A549 (cell line): ENCODE results near the gene TET2. TPM values are rescaled to one million over a fixed set of nuclear protein-coding genes. Genes with fewer than 3 reads are reported as not detected.

Source experiments
- ATAC-seq, 2 experiments: fragments of 200-7000 bp in 1 of 2; fragments of >200 bp in 1 of 2; cut with Nextera tagmentation in 1 of 2; cut with Tn5 transposase in 1 of 2; 3 replicates each; pipeline versions ENCODE4 v1.8.0 to v1.9.1; 2018 to 2020; ENCODE audit warnings: mild to moderate bottlenecking in 1 of 2, moderate library complexity in 1 of 2
- CTCF ChIA-PET: fragments of 300-600 bp; sonication (Branson Sonifier 250); formaldehyde crosslinking; extraction: SDS; loops from one replicate; lab custom pipeline; 2021; ENCODE audit warnings: antibody characterized with exemption, inconsistent platforms; lab: Yijun Ruan, JAX
- POLR2A ChIA-PET: fragments of 350-600 bp; formaldehyde crosslinking; extraction: SDS; loops from one replicate; lab custom pipeline; 2021; ENCODE audit warnings: antibody characterized with exemption, inconsistent platforms; lab: Yijun Ruan, JAX
- DNase-seq, 2 experiments: peaks; one replicate each; pipeline versions ENCODE4 v3.0.0 to v3.0.0-alpha.2; 2011 to 2016; ENCODE audit warnings: low read depth in 1 of 2, low spot score in 1 of 2
- FAIRE-seq: peaks from 2 replicates; lab custom pipeline; 2011; peaks lifted over from hg19 to GRCh38; lab: Jason Lieb, UNC
- H3K27ac ChIP-seq, 2 experiments: fragments of >200 bp; sonication (Bioruptor Twin); formaldehyde crosslinking; 3 replicates each; pipeline ENCODE4 v1.5.1; 2016 to 2017
- H3K4me1 ChIP-seq: fragments of >200 bp; sonication (Bioruptor Twin); formaldehyde crosslinking; 3 replicates; pipeline ENCODE4 v1.6.1; 2016
- H3K4me2 ChIP-seq: fragments of >200 bp; sonication (Bioruptor Twin); formaldehyde crosslinking; 3 replicates; pipeline ENCODE4 v1.6.1; 2016
- H3K4me3 ChIP-seq: fragments of >200 bp; sonication (Bioruptor Twin); formaldehyde crosslinking; 3 replicates; pipeline ENCODE4 v1.5.1; 2016
- H3K9me3 ChIP-seq: fragments of >200 bp; sonication (Bioruptor Twin); formaldehyde crosslinking; 3 replicates; pipeline ENCODE4 v1.6.1; 2016
- CBX2 ChIP-seq: fragments of 200-600 bp; sonication (generic); IDR thresholded peaks from 2 replicates; pipeline ENCODE4 v1.6.1; 2016; ENCODE audit warnings: low read depth, mild to moderate bottlenecking, borderline replicate concordance
- CHD2 ChIP-seq: fragments of 150-350 bp; IDR thresholded peaks from 2 replicates; pipeline ENCODE4 v1.6.1; 2014; ENCODE audit warnings: low read length; ENCODE audit not compliant: partially characterized antibody
- EHF ChIP-seq: fragments of 250-450 bp; sonication (Bioruptor Pico); IDR thresholded peaks from 2 replicates; pipeline ENCODE4 v1.5.0; 2020; ENCODE audit warnings: mild to moderate bottlenecking
- ELK1 ChIP-seq: fragments of 150-350 bp; IDR thresholded peaks from 2 replicates; pipeline ENCODE4 v1.6.1; 2014; ENCODE audit warnings: low read depth, mild to moderate bottlenecking, low read length
- HOXB5 ChIP-seq: fragments of 250-450 bp; sonication (Bioruptor Pico); IDR thresholded peaks from 2 replicates; pipeline ENCODE4 v1.5.0; 2020; ENCODE audit warnings: mild to moderate bottlenecking, moderate library complexity
- JUNB ChIP-seq: fragments of >200 bp; sonication (Bioruptor Twin); formaldehyde crosslinking; IDR thresholded peaks from 2 replicates; pipeline ENCODE4 v1.6.1; 2016
- KDM1A ChIP-seq: fragments of 200-600 bp; sonication (generic); IDR thresholded peaks from 2 replicates; pipeline ENCODE4 v1.6.1; 2016; ENCODE audit warnings: low read depth, mild to moderate bottlenecking
- PHF8 ChIP-seq: fragments of 200-600 bp; sonication (generic); IDR thresholded peaks from 2 replicates; pipeline ENCODE4 v1.6.1; 2016; ENCODE audit warnings: low read depth, mild to moderate bottlenecking, antibody characterized with exemption, moderate library complexity, borderline replicate concordance
- POLR2A ChIP-seq: IDR thresholded peaks from 2 replicates; pipeline ENCODE4 v1.6.1; 2012; ENCODE audit warnings: mild to moderate bottlenecking, low read length
- RAD21 ChIP-seq, 2 experiments: fragments of >200 bp in 1 of 2; sonication (Bioruptor Twin) in 1 of 2; formaldehyde crosslinking in 1 of 2; IDR thresholded peaks in 1 of 2; conservative IDR thresholded peaks in 1 of 2; 2 replicates in 1 of 2; 3 replicates in 1 of 2; pipeline ENCODE4 v1.6.1; 2012 to 2018; ENCODE audit warnings: inconsistent platforms in 1 of 2
- RARB ChIP-seq: fragments of 250-450 bp; sonication (Bioruptor Pico); IDR thresholded peaks from 2 replicates; pipeline ENCODE4 v1.8.0; 2021; ENCODE audit warnings: mild to moderate bottlenecking, moderate library complexity
- RCOR1 ChIP-seq: fragments of 150-350 bp; IDR thresholded peaks from 2 replicates; pipeline ENCODE4 v1.6.1; 2014; ENCODE audit warnings: antibody characterized with exemption, low read length, low read depth
- RNF2 ChIP-seq: fragments of 200-600 bp; sonication (generic); IDR thresholded peaks from 2 replicates; pipeline ENCODE4 v1.6.1; 2016; ENCODE audit warnings: low read depth, mild to moderate bottlenecking, antibody characterized with exemption, moderate library complexity, borderline replicate concordance
- SMC3 ChIP-seq: fragments of >200 bp; sonication (Bioruptor Twin); formaldehyde crosslinking; IDR thresholded peaks from 3 replicates; pipeline ENCODE4 v1.6.1; 2018; ENCODE audit warnings: inconsistent platforms
- SREBF2 ChIP-seq: fragments of 450-650 bp; IDR thresholded peaks from 2 replicates; pipeline ENCODE4 v1.6.1; 2014; ENCODE audit warnings: mild to moderate bottlenecking, moderate library complexity
- ZC3H11A ChIP-seq: fragments of 450-650 bp; IDR thresholded peaks from 2 replicates; pipeline ENCODE4 v1.6.1; 2014; ENCODE audit warnings: antibody characterized with exemption, mild to moderate bottlenecking
- WGBS: methylation state at CpG from one replicate; pipeline ENCODE4 v1.1.6; 2017; ENCODE audit errors: missing lambda C conversion rate; 5-methylcytosine and 5-hydroxymethylcytosine counted together
- polyA plus RNA-seq, 4 experiments: library from polyadenylated mRNA; depleted of rRNA in 3 of 4; stranded (reverse); fragments of >200 nt; fragmentation: RNase III in 1 of 4; extraction: RNeasy Plus Mini Kit Qiagen cat#74134 plus additional on column Dnase treatment in 1 of 4; gene quantifications; 2 replicates in 3 of 4; 3 replicates in 1 of 4; pipeline ENCODE4 v1.2.3, GENCODE V29; 2011 to 2017
- TF ChIP-seq, protein P1 (sequence below): IDR thresholded peaks from 2 replicates; pipeline ENCODE4 v1.6.1; 2012
- TF ChIP-seq, protein P2 (sequence below): IDR thresholded peaks from 2 replicates; pipeline ENCODE4 v1.6.1; 2012; ENCODE audit warnings: low read depth, borderline replicate concordance
- TF ChIP-seq, protein P3 (sequence below): fragments of 250-450 bp; sonication (Bioruptor Pico); IDR thresholded peaks from 2 replicates; pipeline ENCODE4 v1.5.0; 2020; ENCODE audit warnings: low read depth, mild to moderate bottlenecking, moderate library complexity

Gene TET2
- polyA plus RNA-seq, 2 of the 4 experiments (the other 2 are of a cell fraction): 2.2 to 6.6 TPM

DNA sequence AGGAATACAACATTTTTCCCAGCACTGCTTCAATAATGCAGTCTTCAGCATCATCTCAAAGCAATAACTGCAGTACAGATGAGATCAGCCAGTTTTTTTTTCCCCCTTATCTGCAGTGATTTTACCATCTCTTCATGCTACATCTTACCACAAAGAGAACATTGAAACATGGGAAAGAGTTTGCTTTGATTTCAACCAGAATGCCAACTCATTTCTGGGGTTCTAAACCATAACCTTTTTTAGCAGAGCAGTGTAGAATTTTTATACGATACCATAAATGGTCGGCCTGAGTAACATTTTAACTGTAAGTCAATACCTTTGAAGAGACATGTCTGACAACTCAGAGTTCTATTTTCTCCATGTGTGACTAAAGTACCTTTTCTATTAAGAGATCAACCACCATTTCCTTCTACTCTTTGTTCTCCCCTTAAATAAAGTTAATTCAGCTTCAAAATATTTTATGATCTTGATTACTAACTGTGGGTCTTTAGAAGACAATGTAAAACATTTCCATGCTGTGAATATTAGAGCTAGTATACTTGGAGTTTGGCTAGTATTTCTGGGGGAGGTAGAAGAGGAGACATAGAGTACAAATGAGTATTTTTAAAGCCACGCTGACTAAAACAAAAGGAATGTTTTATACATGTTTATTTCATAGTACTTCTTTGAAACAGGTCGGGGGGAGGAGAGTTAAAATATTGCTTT, 69.1 kb downstream of the TET2 start (continued):
- TF ChIP-seq, protein P1, sequence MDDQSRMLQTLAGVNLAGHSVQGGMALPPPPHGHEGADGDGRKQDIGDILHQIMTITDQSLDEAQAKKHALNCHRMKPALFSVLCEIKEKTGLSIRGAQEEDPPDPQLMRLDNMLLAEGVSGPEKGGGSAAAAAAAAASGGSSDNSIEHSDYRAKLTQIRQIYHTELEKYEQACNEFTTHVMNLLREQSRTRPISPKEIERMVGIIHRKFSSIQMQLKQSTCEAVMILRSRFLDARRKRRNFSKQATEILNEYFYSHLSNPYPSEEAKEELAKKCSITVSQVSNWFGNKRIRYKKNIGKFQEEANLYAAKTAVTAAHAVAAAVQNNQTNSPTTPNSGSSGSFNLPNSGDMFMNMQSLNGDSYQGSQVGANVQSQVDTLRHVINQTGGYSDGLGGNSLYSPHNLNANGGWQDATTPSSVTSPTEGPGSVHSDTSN: no peak
- TF ChIP-seq RAD21 (conservative IDR thresholded peaks at IDR 0.05 in 1 of 2, IDR thresholded peaks at IDR 0.05 in 1 of 2): no peak

- H3K27ac ChIP-seq: no peak overlapping the region
- no peak overlapping the region for H3K4me3 ChIP-seq
- ChIA-PET POLR2A (no interaction called here), CTCF (interaction anchor here (0.9 kb wide), 1 partner anchor 10 kb away, joined by 3 read pairs; no protein-coding TSS in a partner anchor)
- WGBS: 100% methylated on average over 1 of the region's 1 CpG
- peaks cover 16% of the 10 kb centered on the region; the same call in 2 of the 3 replicates for H3K4me1 ChIP-seq
- no peak overlapping the region for H3K4me2 ChIP-seq
- no peak for DNase-seq
- ATAC-seq: no peak
- no peaks in the 10 kb centered on the region for H3K9me3 ChIP-seq
- no peak for FAIRE-seq
- TF ChIP-seq RNF2: no peak
- TF ChIP-seq RCOR1: no peak
- TF ChIP-seq POLR2A: no peak
- TF ChIP-seq JUNB: no peak
Measured at GRCh38 chr4:105225500-105225899, 78.8 kb downstream of the TET2 start.

GRCh38 chr4:105227054-105227453, 80.4 kb downstream of the TET2 start:
- H3K4me3 ChIP-seq: no peak overlapping the region
- H3K9me3 ChIP-seq: no peaks in the 10 kb centered on the region
- TF ChIP-seq, protein P2, sequence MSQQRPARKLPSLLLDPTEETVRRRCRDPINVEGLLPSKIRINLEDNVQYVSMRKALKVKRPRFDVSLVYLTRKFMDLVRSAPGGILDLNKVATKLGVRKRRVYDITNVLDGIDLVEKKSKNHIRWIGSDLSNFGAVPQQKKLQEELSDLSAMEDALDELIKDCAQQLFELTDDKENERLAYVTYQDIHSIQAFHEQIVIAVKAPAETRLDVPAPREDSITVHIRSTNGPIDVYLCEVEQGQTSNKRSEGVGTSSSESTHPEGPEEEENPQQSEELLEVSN: no peak
- TF ChIP-seq SREBF2 (no peak), RNF2 (no peak), ZC3H11A (no peak), HOXB5 (CRISPR knock-in tag) (no peak), CHD2 (no peak), CBX2 (no peak), KDM1A (no peak), EHF (CRISPR knock-in tag) (no peak), RAD21 (conservative IDR thresholded peaks at IDR 0.05 in 1 of 2, IDR thresholded peaks at IDR 0.05 in 1 of 2) (no peak), PHF8 (no peak), POLR2A (no peak), ELK1 (no peak), SMC3 (no peak), JUNB (no peak), RARB (no peak)
- TF ChIP-seq, protein P3, sequence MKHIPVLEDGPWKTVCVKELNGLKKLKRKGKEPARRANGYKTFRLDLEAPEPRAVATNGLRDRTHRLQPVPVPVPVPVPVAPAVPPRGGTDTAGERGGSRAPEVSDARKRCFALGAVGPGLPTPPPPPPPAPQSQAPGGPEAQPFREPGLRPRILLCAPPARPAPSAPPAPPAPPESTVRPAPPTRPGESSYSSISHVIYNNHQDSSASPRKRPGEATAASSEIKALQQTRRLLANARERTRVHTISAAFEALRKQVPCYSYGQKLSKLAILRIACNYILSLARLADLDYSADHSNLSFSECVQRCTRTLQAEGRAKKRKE (CRISPR knock-in tag): no peak
- ChIA-PET POLR2A (no interaction called here), CTCF (no interaction called here)
- DNase-seq (no peak), ATAC-seq (no peak), FAIRE-seq (no peak)
- WGBS: 58% methylated on average over 1 of the region's 1 CpG
- H3K4me2 ChIP-seq: 0 out of 3 replicates have a peak overlapping the region, but pooled peaks have one; percentile 23
- peaks cover 16% of the 10 kb centered on the region; the same call in 2 of the 3 replicates for H3K4me1 ChIP-seq
- H3K27ac ChIP-seq: no peak overlapping the region
